Inflammatory macrophage treated with lipopolysaccharide for 1 hour (primary cell): ENCODE results near the gene TSPAN32.
"Not testable (repeated sequence)": the region's sequence is repeated elsewhere in the genome, so short reads cannot be mapped to it uniquely, and the experiment has no call there.

Experiments used
- DNase-seq, 2 donors: peaks; one replicate each; pipeline ENCODE4 v3.0.0-alpha.2; 2020 to 2022

The TSPAN32 gene

GRCh38 chr11:2346586-2347307, 44.9 kb downstream of the TSPAN32 start:
- DNase-seq, result no peak

- DNase-seq, result no peak
Measured at GRCh38 chr11:2347308-2347830, 45.6 kb downstream of the TSPAN32 start.

GRCh38 chr11:2348986-2349385, 47.2 kb downstream of the TSPAN32 start:
- no peak for DNase-seq

GRCh38 chr11:2351701-2352100, 49.9 kb downstream of the TSPAN32 start:
- DNase-seq, result no peak

GRCh38 chr11:2352420-2352819, 50.6 kb downstream of the TSPAN32 start:
- no peak for DNase-seq

GRCh38 chr11:2355000-2355644, 53.3 kb downstream of the TSPAN32 start:
- no peak for DNase-seq

- DNase-seq, result no peak
Measured at GRCh38 chr11:2357246-2357645, 55.4 kb downstream of the TSPAN32 start.

GRCh38 chr11:2357651-2358050, 55.8 kb downstream of the TSPAN32 start:
- not testable (repeated sequence) for DNase-seq

- DNase-seq, result no peak
Measured at GRCh38 chr11:2358754-2359442, 57.1 kb downstream of the TSPAN32 start.

- DNase-seq, result no peak
Measured at GRCh38 chr11:2359557-2359956, 57.7 kb downstream of the TSPAN32 start.

- DNase-seq, result no peak
Measured at GRCh38 chr11:2360081-2360642, 58.3 kb downstream of the TSPAN32 start.

GRCh38 chr11:2361565-2361964, 59.8 kb downstream of the TSPAN32 start:
- peak in 1 of 2 donors; percentile 24 for DNase-seq

GRCh38 chr11:2362414-2362813, 60.6 kb downstream of the TSPAN32 start:
- DNase-seq, result no peak

GRCh38 chr11:2363130-2363529, 61.3 kb downstream of the TSPAN32 start:
- no peak for DNase-seq

GRCh38 chr11:2363577-2364370, 62.0 kb downstream of the TSPAN32 start:
- DNase-seq, result no peak

- not testable (repeated sequence) for DNase-seq
Measured at GRCh38 chr11:2364386-2364785, 62.6 kb downstream of the TSPAN32 start.

GRCh38 chr11:2365571-2366210, 63.9 kb downstream of the TSPAN32 start:
- DNase-seq, result no peak

- no peak for DNase-seq
Measured at GRCh38 chr11:2366276-2366675, 64.5 kb downstream of the TSPAN32 start.

- DNase-seq, result no peak
Measured at GRCh38 chr11:2366733-2367132, 64.9 kb downstream of the TSPAN32 start.

GRCh38 chr11:2367266-2368160, 65.7 kb downstream of the TSPAN32 start:
- DNase-seq, result no peak
